IMR-90 (cell line): ENCODE measurements around the gene TMEM200C. TPM values are rescaled to one million over a fixed set of nuclear protein-coding genes. Genes with fewer than 3 reads are reported as not detected.

ENCODE experiments used
- ATAC-seq: fragments of 200-7000 bp; cut with Tn5 transposase; 2 replicates; pipeline ENCODE4 v1.9.1; 2020; ENCODE audit warnings: low read depth, mild to moderate bottlenecking, moderate library complexity
- BruUV-seq: library from RNA; stranded (reverse); fragments of 400-500 nt; replicated peaks from 2 replicates; lab custom pipeline; 2021; lab: Mats Ljungman, UMichigan
- CTCF ChIA-PET: fragments of 300-600 bp; formaldehyde crosslinking; extraction: SDS; loops from one replicate; lab custom pipeline; 2021; ENCODE audit warnings: antibody characterized with exemption; lab: Yijun Ruan, JAX
- POLR2A ChIA-PET: fragments of 300-600 bp; sonication (Branson Sonifier 250); formaldehyde crosslinking; loops from one replicate; lab custom pipeline; 2022; ENCODE audit warnings: antibody characterized with exemption; ENCODE audit not compliant: unreplicated experiment; lab: Charles Lee
- DNase-seq: peaks from one replicate; pipeline ENCODE4 v3.0.0; 2013
- H2AFZ ChIP-seq: replicated peaks from 2 replicates; pipeline ENCODE3; 2013; ENCODE audit warnings: low read length, mild to moderate bottlenecking; ENCODE audit not compliant: poor library complexity
- H2AK5ac ChIP-seq: 2 replicates; pipeline ENCODE4 v1.6.1; 2013; ENCODE audit warnings: low read depth, low read length, inconsistent platforms
- H2AK9ac ChIP-seq: replicated peaks from 2 replicates; pipeline ENCODE3; 2013; ENCODE audit warnings: mild to moderate bottlenecking, low read depth, low read length, moderate library complexity; ENCODE audit not compliant: poor library complexity
- H2BK120ac ChIP-seq: 2 replicates; pipeline ENCODE4 v1.6.1; 2013; ENCODE audit warnings: low read depth, low read length, inconsistent platforms
- H2BK15ac ChIP-seq: 3 replicates; pipeline ENCODE4 v1.6.1; 2013; ENCODE audit warnings: low read depth, low read length, inconsistent platforms
- H2BK20ac ChIP-seq: 2 replicates; pipeline ENCODE4 v1.6.1; 2013; ENCODE audit warnings: low read depth, mild to moderate bottlenecking, inconsistent platforms, low read length, moderate library complexity
- H2BK5ac ChIP-seq: 2 replicates; pipeline ENCODE4 v1.6.1; 2013; ENCODE audit warnings: mild to moderate bottlenecking, low read depth, low read length, inconsistent platforms; ENCODE audit not compliant: poor library complexity, severe bottlenecking
- H3K14ac ChIP-seq: replicated peaks from 2 replicates; pipeline ENCODE4 v1.6.1; 2013; ENCODE audit warnings: low read depth, low read length, inconsistent platforms
- H3K18ac ChIP-seq: 2 replicates; pipeline ENCODE4 v1.6.1; 2013; ENCODE audit warnings: low read depth, low read length, control low read depth
- H3K23ac ChIP-seq: 2 replicates; pipeline ENCODE4 v1.6.1; 2013; ENCODE audit warnings: low read depth, low read length, inconsistent platforms
- H3K27ac ChIP-seq: 2 replicates; pipeline ENCODE4 v1.5.1; 2013; ENCODE audit warnings: mild to moderate bottlenecking, control low read depth, low read length; ENCODE audit not compliant: insufficient read depth
- H3K27me3 ChIP-seq: 2 replicates; pipeline ENCODE4 v1.6.1; 2013; ENCODE audit warnings: low read length; ENCODE audit not compliant: control insufficient read depth, insufficient read depth
- H3K36me3 ChIP-seq: 2 replicates; pipeline ENCODE4 v1.6.1; 2013; ENCODE audit warnings: low read length, mixed read lengths; ENCODE audit not compliant: control insufficient read depth, insufficient read depth
- H3K4ac ChIP-seq: 2 replicates; pipeline ENCODE4 v1.6.1; 2013; ENCODE audit warnings: low read depth, low read length, inconsistent platforms
- H3K4me1 ChIP-seq: 2 replicates; pipeline ENCODE4 v1.6.1; 2013; ENCODE audit warnings: low read length, mixed read lengths; ENCODE audit not compliant: control insufficient read depth, insufficient read depth
- H3K4me2 ChIP-seq: 2 replicates; pipeline ENCODE4 v1.6.1; 2013; ENCODE audit warnings: low read depth, mild to moderate bottlenecking, control low read depth, low read length, moderate library complexity
- H3K4me3 ChIP-seq: 2 replicates; pipeline ENCODE4 v1.5.1; 2013; ENCODE audit warnings: low read depth, mild to moderate bottlenecking, control low read depth, low read length, moderate library complexity; ENCODE audit not compliant: insufficient read depth
- H3K56ac ChIP-seq: 2 replicates; pipeline ENCODE4 v1.6.1; 2013; ENCODE audit warnings: low read length, inconsistent platforms; ENCODE audit not compliant: insufficient read depth; ENCODE audit errors: extremely low read depth
- H3K79me1 ChIP-seq, 2 experiments: 2 replicates each; pipeline ENCODE4 v1.6.1; 2013; ENCODE audit warnings: low read length in 2 of 2, inconsistent platforms in 1 of 2, low read depth in 1 of 2
- H3K9ac ChIP-seq: 2 replicates; pipeline ENCODE4 v1.6.1; 2013; ENCODE audit warnings: low read depth, low read length, control low read depth
- H3K9me1 ChIP-seq: 2 replicates; pipeline ENCODE4 v1.6.1; 2013; ENCODE audit warnings: low read length, inconsistent platforms; ENCODE audit not compliant: insufficient read depth
- H3K9me3 ChIP-seq: 2 replicates; pipeline ENCODE4 v1.6.1; 2013; ENCODE audit warnings: low read length; ENCODE audit not compliant: control insufficient read depth, insufficient read depth
- H4K20me1 ChIP-seq: 2 replicates; pipeline ENCODE4 v1.6.1; 2013; ENCODE audit warnings: low read length, inconsistent platforms; ENCODE audit not compliant: insufficient read depth
- H4K5ac ChIP-seq: 2 replicates; pipeline ENCODE4 v1.6.1; 2013; ENCODE audit warnings: mild to moderate bottlenecking, low read depth, low read length, control low read depth
- H4K8ac ChIP-seq, 2 experiments: 2 replicates each; pipeline ENCODE4 v1.6.1; 2013; ENCODE audit warnings: low read depth in 2 of 2, low read length in 2 of 2, control low read depth in 1 of 2, inconsistent platforms in 1 of 2
- H4K91ac ChIP-seq: 2 replicates; pipeline ENCODE4 v1.6.1; 2013; ENCODE audit warnings: low read depth, low read length, inconsistent platforms; ENCODE audit not compliant: insufficient read depth
- WGBS, 2 experiments: methylation state at CpG; one replicate each; pipeline versions ENCODE4 v1.1.5 to v1.1.7; 2013; ENCODE audit warnings: missing lambda C conversion rate in 2 of 2; ENCODE audit not compliant: insufficient read length in 1 of 2; ENCODE audit errors: extremely low coverage in 2 of 2; 5-methylcytosine and 5-hydroxymethylcytosine counted together
- dilution Hi-C: fragments of 300-500 bp; cut with HindIII; formaldehyde crosslinking; loops from one replicate; pipeline ENCODE4 v1.14.3; 2018; ENCODE audit warnings: low sequenced_read_pairs; ENCODE audit not compliant: unreplicated experiment
- in situ Hi-C: fragments of 300-500 bp; cut with MboI; formaldehyde crosslinking; loops from 3 replicates; pipeline ENCODE4 v1.14.3; 2019; ENCODE audit warnings: low sequenced_read_pairs, inconsistent platforms, mixed read lengths
- intact Hi-C: fragments of 100-400 bp; cut with micrococcal nuclease; formaldehyde crosslinking; loops from 2 replicates; pipeline ENCODE4 v1.10.0; 2022
- polyA plus RNA-seq, 3 experiments: library from polyadenylated mRNA; depleted of rRNA; stranded (reverse); fragments of >200 nt; gene quantifications; 2 replicates each; pipeline ENCODE4 v1.2.3, GENCODE V29; 2012; ENCODE audit warnings: low replicate concordance in 1 of 3
- total RNA-seq: library from RNA; depleted of rRNA; stranded (reverse); fragments of >200 nt; gene quantifications from 2 replicates; pipeline ENCODE4 v1.2.3, GENCODE V29; 2012
- TF ChIP-seq, protein P1 (sequence below): conservative IDR thresholded peaks from 2 replicates; pipeline ENCODE4 v1.5.1; 2012; ENCODE audit warnings: mild to moderate bottlenecking, low read depth, low read length, improper control_type of control experiment
- TF ChIP-seq, protein P2 (sequence below): fragments of 150-350 bp; IDR thresholded peaks from 2 replicates; pipeline ENCODE4 v1.6.1; 2016; ENCODE audit warnings: low read depth, mild to moderate bottlenecking, low read length, moderate library complexity, borderline replicate concordance

Gene TMEM200C
- total and polyA plus RNA-seq, 2 of the 4 experiments (the other 2 are of a cell fraction), result 1.4 to 2.5 TPM

DNA sequence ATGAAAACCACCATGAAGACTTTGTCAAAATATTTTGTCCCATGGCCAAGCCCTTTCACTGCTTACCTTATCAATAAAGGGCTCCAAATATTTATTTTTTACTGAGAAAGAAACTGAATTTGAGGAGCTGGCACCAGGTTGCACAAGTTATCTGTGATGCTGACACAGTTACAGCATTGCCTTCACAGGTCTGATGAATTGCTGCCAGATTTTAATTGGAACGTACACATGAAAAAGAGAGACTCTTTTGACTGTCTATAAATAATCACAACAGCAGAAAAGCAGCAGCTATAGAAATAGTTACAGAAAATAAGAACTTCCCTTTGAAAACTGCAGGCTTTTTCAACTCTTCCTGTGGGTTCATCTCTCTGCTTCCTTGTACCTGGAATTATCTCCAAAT, 23.9 kb downstream of the TMEM200C start:
- Histone ChIP-seq H2AK9ac (no peak overlapping the region), H4K20me1 (no peaks in the 10 kb centered on the region), H2BK120ac (no peak overlapping the region), H3K4me1 (no peaks in the 10 kb centered on the region), H3K4me2 (no peak overlapping the region), H3K56ac (no peak overlapping the region), H2AFZ (no peak overlapping the region), H2BK5ac (no peak overlapping the region), H4K8ac (no peak overlapping the region), H3K23ac (no peak overlapping the region), H3K4me3 (no peak overlapping the region), H3K27ac (no peak overlapping the region), H3K4ac (no peak overlapping the region), H3K36me3 (no peaks in the 10 kb centered on the region), H3K9me1 (no peaks in the 10 kb centered on the region), H2AK5ac (no peak overlapping the region), H3K18ac (no peak overlapping the region), H3K27me3 (no peaks in the 10 kb centered on the region; the same call in 1 of the 2 replicates), H4K5ac (no peak overlapping the region), H3K79me1 (no peaks in the 10 kb centered on the region), H4K91ac (no peak overlapping the region), H2BK15ac (no peak overlapping the region), H3K9ac (no peak overlapping the region), H3K9me3 (no peaks in the 10 kb centered on the region), H3K14ac (no peak overlapping the region), H2BK20ac (no peak overlapping the region)
- ATAC-seq (no peak), DNase-seq (no peak)
- ChIA-PET POLR2A (no interaction called here), CTCF (no interaction called here)
- no CpG with 5 or more reads among the region's 1 CpG for WGBS, 2 experiments
- TF ChIP-seq, protein P1, sequence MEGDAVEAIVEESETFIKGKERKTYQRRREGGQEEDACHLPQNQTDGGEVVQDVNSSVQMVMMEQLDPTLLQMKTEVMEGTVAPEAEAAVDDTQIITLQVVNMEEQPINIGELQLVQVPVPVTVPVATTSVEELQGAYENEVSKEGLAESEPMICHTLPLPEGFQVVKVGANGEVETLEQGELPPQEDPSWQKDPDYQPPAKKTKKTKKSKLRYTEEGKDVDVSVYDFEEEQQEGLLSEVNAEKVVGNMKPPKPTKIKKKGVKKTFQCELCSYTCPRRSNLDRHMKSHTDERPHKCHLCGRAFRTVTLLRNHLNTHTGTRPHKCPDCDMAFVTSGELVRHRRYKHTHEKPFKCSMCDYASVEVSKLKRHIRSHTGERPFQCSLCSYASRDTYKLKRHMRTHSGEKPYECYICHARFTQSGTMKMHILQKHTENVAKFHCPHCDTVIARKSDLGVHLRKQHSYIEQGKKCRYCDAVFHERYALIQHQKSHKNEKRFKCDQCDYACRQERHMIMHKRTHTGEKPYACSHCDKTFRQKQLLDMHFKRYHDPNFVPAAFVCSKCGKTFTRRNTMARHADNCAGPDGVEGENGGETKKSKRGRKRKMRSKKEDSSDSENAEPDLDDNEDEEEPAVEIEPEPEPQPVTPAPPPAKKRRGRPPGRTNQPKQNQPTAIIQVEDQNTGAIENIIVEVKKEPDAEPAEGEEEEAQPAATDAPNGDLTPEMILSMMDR, result no peak
- TF ChIP-seq, protein P2, sequence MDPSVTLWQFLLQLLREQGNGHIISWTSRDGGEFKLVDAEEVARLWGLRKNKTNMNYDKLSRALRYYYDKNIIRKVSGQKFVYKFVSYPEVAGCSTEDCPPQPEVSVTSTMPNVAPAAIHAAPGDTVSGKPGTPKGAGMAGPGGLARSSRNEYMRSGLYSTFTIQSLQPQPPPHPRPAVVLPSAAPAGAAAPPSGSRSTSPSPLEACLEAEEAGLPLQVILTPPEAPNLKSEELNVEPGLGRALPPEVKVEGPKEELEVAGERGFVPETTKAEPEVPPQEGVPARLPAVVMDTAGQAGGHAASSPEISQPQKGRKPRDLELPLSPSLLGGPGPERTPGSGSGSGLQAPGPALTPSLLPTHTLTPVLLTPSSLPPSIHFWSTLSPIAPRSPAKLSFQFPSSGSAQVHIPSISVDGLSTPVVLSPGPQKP, result no peak
- intact Hi-C loops (loop anchor here (10.0 kb wide), 2 partner anchors 533 to 1303 kb away; no protein-coding TSS in a partner anchor), in situ Hi-C loops (loop anchor here (10.0 to 25.0 kb wide), 2 partner anchors 641 to 1023 kb away; no protein-coding TSS in a partner anchor), dilution Hi-C loops (no loop called here)
- no TSS peak for BruUV-seq
